Thoracic aorta (tissue), 2 donors: ENCODE results near the gene PLPPR4. TPM values are rescaled to one million over a fixed set of nuclear protein-coding genes. Genes with fewer than 3 reads are reported as not detected.
"Not testable (repeated sequence)": the region's sequence is repeated elsewhere in the genome, so short reads cannot be mapped to it uniquely, and the experiment has no call there.

Source experiments
- ATAC-seq: fragments of 150-250 bp; one replicate; pipeline ENCODE4 v1.8.0; 2017; ENCODE audit warnings: low read depth; ENCODE audit not compliant: insufficient number of reproducible peaks, low FRiP score
- DNase-seq: peaks from one replicate; pipeline ENCODE4 v3.0.0-alpha.2; 2020; ENCODE audit warnings: low spot score
- H3K27ac ChIP-seq, 2 donors: fragments of 200-600 bp; sonication (generic); 1 replicate in 1 of 2; 2 replicates in 1 of 2; pipeline ENCODE4 v1.5.1; 2016; ENCODE audit warnings: mild to moderate bottlenecking in 2 of 2, moderate library complexity in 2 of 2
- H3K27me3 ChIP-seq: fragments of 200-600 bp; sonication (generic); replicated peaks from 2 replicates; pipeline ENCODE4 v1.6.0; 2016; ENCODE audit warnings: mild to moderate bottlenecking; ENCODE audit not compliant: insufficient read depth
- H3K36me3 ChIP-seq: fragments of 200-600 bp; sonication (generic); one replicate; pipeline ENCODE4 v1.5.1; 2016
- H3K4me1 ChIP-seq, 2 donors: fragments of 200-600 bp; sonication (generic); 1 replicate in 1 of 2; 2 replicates in 1 of 2; pipeline versions ENCODE4 v1.5.1 to v1.6.0; 2016; ENCODE audit warnings: low read depth in 2 of 2, mild to moderate bottlenecking in 1 of 2; ENCODE audit not compliant: control insufficient read depth in 1 of 2
- H3K4me3 ChIP-seq: fragments of 200-600 bp; sonication (generic); 2 replicates; pipeline ENCODE4 v1.5.1; 2016; ENCODE audit warnings: mild to moderate bottlenecking
- H3K9me3 ChIP-seq: fragments of 200-600 bp; sonication (generic); 2 replicates; pipeline ENCODE4 v1.5.1; 2016
- CTCF ChIP-seq: fragments of 200-600 bp; sonication (generic); IDR thresholded peaks from one replicate; pipeline ENCODE4 v1.5.1; 2019; ENCODE audit warnings: antibody characterized with exemption
- total RNA-seq, 2 donors: library from RNA; depleted of rRNA; stranded (reverse); fragments of >200 nt; gene quantifications; one replicate each; pipeline versions ENCODE4 v1.1.0 to v1.2.3, GENCODE V29; 2016

Gene PLPPR4
- total RNA-seq, 2 donors from 2014 or later: 0.28 to 1.2 TPM

GRCh38 chr1:99247199-99247598 lies 17.1 kb upstream of the PLPPR4 start:
- H3K27me3 ChIP-seq: no peaks in the 10 kb centered on the region
- no peak for ATAC-seq

GRCh38 chr1:99250728-99251127 lies 13.6 kb upstream of the PLPPR4 start:
- no peaks in the 10 kb centered on the region for H3K27me3 ChIP-seq
- no peak overlapping the region for H3K4me3 ChIP-seq
- H3K4me1 ChIP-seq: no peaks in the 10 kb centered on the region
- no peak overlapping the region for H3K27ac ChIP-seq
- H3K9me3 ChIP-seq: peaks cover 5% of the 10 kb centered on the region
- no peaks in the 10 kb centered on the region for H3K36me3 ChIP-seq
- ATAC-seq: no peak
- no peak for TF ChIP-seq CTCF
- DNase-seq: no peak

More at GRCh38 chr1:99247199-99247598, 17.1 kb upstream of the PLPPR4 start:
- Histone ChIP-seq H3K4me3 (no peak overlapping the region), H3K9me3 (peaks cover 5% of the 10 kb centered on the region), H3K4me1 (no peaks in the 10 kb centered on the region), H3K27ac (no peak overlapping the region), H3K36me3 (no peaks in the 10 kb centered on the region)
- no peak for DNase-seq
- TF ChIP-seq CTCF: no peak

GRCh38 chr1:99251308-99251707 lies 13.0 kb upstream of the PLPPR4 start:
- H3K4me3 ChIP-seq: no peak overlapping the region
- no peak for TF ChIP-seq CTCF
- DNase-seq (no peak), ATAC-seq (no peak)
- no peaks in the 10 kb centered on the region for H3K36me3 ChIP-seq
- H3K27me3 ChIP-seq: no peaks in the 10 kb centered on the region
- H3K27ac ChIP-seq: no peak overlapping the region
- no peaks in the 10 kb centered on the region for H3K4me1 ChIP-seq
- H3K9me3 ChIP-seq: peaks cover 2% of the 10 kb centered on the region

- Histone ChIP-seq H3K4me1 (no peaks in the 10 kb centered on the region), H3K27me3 (no peaks in the 10 kb centered on the region), H3K4me3 (no peak overlapping the region), H3K9me3 (no peaks in the 10 kb centered on the region), H3K27ac (no peak overlapping the region), H3K36me3 (no peaks in the 10 kb centered on the region)
- TF ChIP-seq CTCF: no peak
- no peak for DNase-seq
- no peak for ATAC-seq
These were observed 11.7 kb upstream of the PLPPR4 start for GRCh38 chr1:99252630-99253029.

- H3K4me1 ChIP-seq, H3K9me3 ChIP-seq, DNase-seq, H3K27ac ChIP-seq, ATAC-seq, H3K36me3 ChIP-seq, H3K27me3 ChIP-seq, H3K4me3 ChIP-seq: not testable (repeated sequence)
These were observed 3.9 kb upstream of the PLPPR4 start for GRCh38 chr1:99260402-99260801.

GRCh38 chr1:99265124-99265523 lies 832 bp downstream of the PLPPR4 start:
- DNase-seq (no peak), ATAC-seq (no peak)
- Histone ChIP-seq H3K4me3 (no peak overlapping the region), H3K27ac (no peak overlapping the region), H3K4me1 (peaks cover 0 to 3% of the 10 kb centered on the region in 2 donors), H3K9me3 (no peaks in the 10 kb centered on the region), H3K36me3 (no peaks in the 10 kb centered on the region), H3K27me3 (no peaks in the 10 kb centered on the region)
- no peak for TF ChIP-seq CTCF
